ENCODE data around the gene C2orf81.
"Not testable (repeated sequence)": the region's sequence is repeated elsewhere in the genome, so short reads cannot be mapped to it uniquely, and the experiment has no call there.

C2orf81 gene

GRCh38 chr2:74424139-74424992, 2.9 kb upstream of the C2orf81 start:
- in situ Hi-C loops (cut with HindIII; ENCODE audit: low sequenced_read_pairs) = no loop called here

- in situ Hi-C loops (cut with HindIII; ENCODE audit: low sequenced_read_pairs) = no loop called here
Measured at GRCh38 chr2:74423231-74424095, 2.0 kb upstream of the C2orf81 start.

- in situ Hi-C loops (cut with HindIII; ENCODE audit: low sequenced_read_pairs) = not testable (repeated sequence)
Measured at GRCh38 chr2:74420443-74421103, 846 bp downstream of the C2orf81 start.

- in situ Hi-C loops (cut with HindIII; ENCODE audit: low sequenced_read_pairs) = no loop called here
Measured at GRCh38 chr2:74420006-74420405, 1.4 kb downstream of the C2orf81 start.

GRCh38 chr2:74419345-74419744, 2.1 kb downstream of the C2orf81 start:
- in situ Hi-C loops (cut with HindIII; ENCODE audit: low sequenced_read_pairs) = no loop called here

GRCh38 chr2:74418312-74418711, 3.1 kb downstream of the C2orf81 start:
- in situ Hi-C loops (cut with HindIII; ENCODE audit: low sequenced_read_pairs) = no loop called here

- in situ Hi-C loops (cut with HindIII; ENCODE audit: low sequenced_read_pairs) = no loop called here
Measured at GRCh38 chr2:74417763-74418162, 3.7 kb downstream of the C2orf81 start.

- in situ Hi-C loops (cut with HindIII; ENCODE audit: low sequenced_read_pairs) = no loop called here
Measured at GRCh38 chr2:74417197-74417596, 4.2 kb downstream of the C2orf81 start.

- in situ Hi-C loops (cut with HindIII; ENCODE audit: low sequenced_read_pairs) = no loop called here
Measured at GRCh38 chr2:74416778-74417177, 4.6 kb downstream of the C2orf81 start.

GRCh38 chr2:74415762-74416395, 5.5 kb downstream of the C2orf81 start:
- in situ Hi-C loops (cut with HindIII; ENCODE audit: low sequenced_read_pairs) = no loop called here

GRCh38 chr2:74414881-74415761, 6.3 kb downstream of the C2orf81 start:
- in situ Hi-C loops (cut with HindIII; ENCODE audit: low sequenced_read_pairs) = no loop called here

- in situ Hi-C loops (cut with HindIII; ENCODE audit: low sequenced_read_pairs) = no loop called here
Measured at GRCh38 chr2:74414441-74414840, 7.0 kb downstream of the C2orf81 start.

GRCh38 chr2:74413001-74413698, 8.3 kb downstream of the C2orf81 start:
- in situ Hi-C loops (cut with HindIII; ENCODE audit: low sequenced_read_pairs) = no loop called here

- in situ Hi-C loops (cut with HindIII; ENCODE audit: low sequenced_read_pairs) = no loop called here
Measured at GRCh38 chr2:74407682-74408081, 13.7 kb downstream of the C2orf81 start.

- in situ Hi-C loops (cut with HindIII; ENCODE audit: low sequenced_read_pairs) = no loop called here
Measured at GRCh38 chr2:74406035-74406434, 15.4 kb downstream of the C2orf81 start.

- in situ Hi-C loops (cut with HindIII; ENCODE audit: low sequenced_read_pairs) = no loop called here
Measured at GRCh38 chr2:74401891-74402290, 19.5 kb downstream of the C2orf81 start.

GRCh38 chr2:74399785-74400184, 21.6 kb downstream of the C2orf81 start:
- in situ Hi-C loops (cut with HindIII; ENCODE audit: low sequenced_read_pairs) = no loop called here

- in situ Hi-C loops (cut with HindIII; ENCODE audit: low sequenced_read_pairs) = no loop called here
Measured at GRCh38 chr2:74396149-74396548, 25.3 kb downstream of the C2orf81 start.

GRCh38 chr2:74393525-74393924, 27.9 kb downstream of the C2orf81 start:
- in situ Hi-C loops (cut with HindIII; ENCODE audit: low sequenced_read_pairs) = no loop called here

- in situ Hi-C loops (cut with HindIII; ENCODE audit: low sequenced_read_pairs) = no loop called here
Measured at GRCh38 chr2:74392449-74392743, 29.0 kb downstream of the C2orf81 start.
